ENCODE data around the gene RPS5. TPM values are rescaled to one million over a fixed set of nuclear protein-coding genes. Genes with fewer than 3 reads are reported as not detected.
"Not testable (repeated sequence)": the region's sequence is repeated elsewhere in the genome, so short reads cannot be mapped to it uniquely, and the experiment has no call there.

The RPS5 gene
- total RNA-seq, 1 donor from 2014 or later, result 673 TPM

GRCh38 chr19:58400916-58401839 lies 14.1 kb downstream of the RPS5 start:
- DNase-seq (ENCODE audit: low spot score), result peak; percentile 100

- no peak for DNase-seq (ENCODE audit: low spot score)
Measured at GRCh38 chr19:58401840-58402421, 14.9 kb downstream of the RPS5 start.

DNA sequence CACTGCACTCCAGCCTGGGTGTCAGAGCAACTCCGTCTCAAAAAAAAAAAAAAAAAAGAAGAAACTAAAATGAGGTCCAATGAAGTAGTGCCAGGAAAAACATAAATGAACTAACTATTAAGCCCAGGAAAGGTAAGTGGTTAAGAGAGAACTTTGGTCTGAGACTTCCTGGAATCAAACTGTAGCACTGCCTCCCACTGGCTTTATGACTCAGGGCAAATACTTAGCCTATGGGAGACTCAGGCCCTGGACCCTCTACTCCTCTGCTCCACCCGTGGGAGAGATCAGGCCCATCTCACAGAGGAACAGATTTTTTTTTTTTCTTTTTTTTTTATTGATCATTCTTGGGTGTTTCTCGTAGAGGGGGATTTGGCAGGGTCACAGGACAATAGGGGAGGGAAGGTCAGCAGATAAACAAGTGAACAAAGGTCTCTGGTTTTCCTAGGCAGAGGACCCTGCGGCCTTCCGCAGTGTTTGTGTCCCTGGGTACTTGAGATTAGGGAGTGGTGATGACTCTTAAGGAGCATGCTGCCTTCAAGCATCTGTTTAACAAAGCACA lies 16.9 kb downstream of the RPS5 start:
- DNase-seq (ENCODE audit: low spot score), result not testable (repeated sequence)

DNA sequence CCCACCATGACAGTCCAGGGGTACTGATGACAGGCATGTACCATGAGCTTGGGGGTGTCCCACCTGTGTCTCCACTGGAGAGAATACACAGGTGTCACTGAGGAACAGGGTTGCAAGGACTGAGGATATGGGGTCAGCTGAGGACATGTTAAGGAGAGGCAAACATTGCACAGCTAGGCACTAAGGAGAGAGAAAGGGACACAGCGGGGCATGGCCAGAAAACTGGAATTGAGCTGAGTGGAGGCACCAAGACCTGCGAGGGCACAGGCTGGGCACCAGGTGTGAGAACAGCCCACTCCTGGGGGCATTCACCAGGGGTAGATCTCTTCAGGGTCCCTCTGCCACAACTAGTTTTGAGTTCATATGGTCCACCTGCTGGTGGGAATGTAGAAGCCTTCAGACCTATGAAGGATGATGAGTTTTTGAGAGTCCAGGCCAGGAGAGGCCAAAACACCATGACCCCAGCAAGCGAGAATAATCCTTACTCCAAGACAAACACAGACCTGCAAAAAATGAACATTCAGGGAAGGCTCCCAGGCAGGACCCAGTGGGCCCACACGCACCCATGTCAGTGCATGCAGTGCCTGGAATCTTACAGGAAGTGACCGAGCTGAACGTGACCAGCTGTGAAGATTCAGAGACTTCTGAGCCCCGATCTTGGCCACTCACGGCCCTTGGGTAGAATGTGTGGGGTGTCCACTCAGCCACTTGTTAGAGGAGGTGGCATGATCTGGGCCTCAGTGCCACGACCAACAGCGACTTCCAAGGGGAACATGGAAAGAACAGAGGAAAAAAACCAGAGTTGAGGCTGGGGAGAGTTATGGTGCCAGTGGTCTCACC lies 20.0 kb downstream of the RPS5 start:
- no peak for DNase-seq (ENCODE audit: low spot score)

DNA sequence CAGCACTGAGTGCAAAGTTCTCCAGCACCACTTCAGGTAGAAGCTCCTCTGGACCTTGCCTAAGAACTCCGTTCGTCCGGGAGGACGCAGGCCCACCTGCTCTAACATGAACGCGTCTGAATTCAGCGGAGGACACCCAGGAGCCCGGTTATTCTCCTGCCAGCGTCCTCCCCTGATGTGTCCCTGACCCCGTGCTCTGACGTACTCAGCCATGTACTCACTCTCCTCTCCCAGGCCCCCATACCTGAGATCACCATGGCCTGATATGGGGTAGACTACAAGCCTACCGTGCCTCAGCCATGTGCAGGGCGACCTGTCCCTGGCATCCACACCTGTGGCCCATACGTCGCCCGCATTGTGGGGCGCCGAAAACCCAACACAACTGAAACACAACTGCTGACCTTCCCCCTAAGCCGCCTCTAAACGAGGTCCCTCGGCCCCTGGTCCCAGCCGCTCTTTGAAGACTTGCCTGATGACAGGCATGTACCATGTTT lies 20.6 kb downstream of the RPS5 start:
- DNase-seq (ENCODE audit: low spot score), result no peak

DNA sequence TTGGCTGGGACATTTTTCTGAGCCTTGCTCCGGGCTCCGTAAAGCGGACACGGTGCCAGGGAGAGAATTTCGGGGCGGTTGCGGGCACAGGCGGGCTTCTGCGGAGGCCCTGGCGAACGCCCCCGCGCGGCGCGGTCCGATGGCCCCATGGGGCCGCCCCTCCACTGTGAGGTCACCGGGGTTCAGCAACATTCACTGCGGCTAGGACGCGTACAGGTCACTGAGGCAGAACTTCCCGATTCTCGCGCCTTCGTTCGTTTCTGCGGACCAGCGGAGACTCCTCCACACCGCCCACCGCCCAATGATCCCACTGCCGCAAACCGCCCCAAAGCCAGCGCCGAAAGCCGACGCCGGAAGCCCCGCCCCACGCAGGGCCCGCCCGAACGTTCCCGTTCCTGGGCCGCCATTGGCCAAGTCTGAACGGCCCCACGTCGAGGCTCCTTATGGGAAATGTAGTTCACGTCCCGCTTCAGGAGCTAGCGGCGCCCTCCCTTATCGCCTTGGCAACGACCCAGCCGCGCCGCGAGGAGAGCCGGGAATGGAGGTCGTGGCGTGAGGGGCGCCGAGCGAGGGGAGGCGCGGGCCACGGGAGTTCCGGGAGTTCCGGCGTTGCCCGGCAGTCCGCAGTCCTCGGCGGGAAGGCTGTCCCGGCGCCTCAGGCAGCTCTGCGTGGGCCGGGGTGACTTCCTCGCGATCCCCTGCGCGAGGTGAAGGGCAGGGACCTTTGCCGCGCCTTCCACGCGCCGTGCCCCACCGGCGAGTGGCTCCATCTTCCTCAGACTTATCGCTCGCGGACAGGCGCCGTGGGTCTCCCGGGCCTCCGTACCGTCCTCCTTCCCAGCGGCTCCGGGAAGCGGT lies 21.3 kb downstream of the RPS5 start, which contains the start of gene ZNF584:
Gene ZNF584 (plus strand): TSS at position 498 of the 858 bp plus-strand sequence. CDS start 499 bp downstream, outside the sequence.
- DNase-seq (ENCODE audit: low spot score), result peak; percentile 98

DNA sequence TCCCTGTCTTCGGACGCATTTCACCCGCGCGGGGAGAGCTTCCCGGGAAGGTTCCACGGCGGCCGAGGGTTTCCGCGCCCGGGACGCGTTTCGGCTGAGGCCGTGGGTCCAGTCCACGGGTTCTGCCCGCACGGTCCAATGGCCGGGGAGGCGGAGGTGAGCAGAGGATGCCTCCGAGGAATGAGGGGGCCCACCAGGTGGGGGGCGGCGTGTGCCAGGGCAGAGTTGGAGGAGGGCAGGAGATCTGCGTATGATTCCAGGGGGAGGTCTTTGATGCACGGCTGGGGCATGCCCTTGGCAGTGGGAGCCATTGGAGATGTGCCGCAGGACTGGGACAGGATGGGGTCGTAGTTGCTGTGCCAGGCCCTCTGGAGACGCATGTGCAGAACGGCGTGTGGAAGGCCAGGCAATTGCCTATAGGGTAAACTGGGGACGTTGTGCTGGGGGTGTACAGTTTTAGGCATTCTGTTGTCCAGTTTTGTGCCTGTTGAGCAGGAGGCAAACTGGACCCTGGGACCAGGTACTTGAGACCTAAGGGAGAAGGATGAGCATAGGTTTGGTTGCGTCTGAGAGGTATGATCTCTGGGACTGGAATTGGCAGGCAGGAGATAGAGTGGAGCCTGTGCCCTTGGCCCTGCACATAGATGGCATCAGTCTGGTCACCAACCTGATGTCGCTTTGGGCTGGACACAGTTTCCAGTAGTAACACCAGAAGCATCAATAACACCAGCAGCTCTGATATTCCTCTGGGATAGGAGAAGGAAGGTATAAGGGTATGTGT lies 22.1 kb downstream of the RPS5 start:
- no peak for DNase-seq (ENCODE audit: low spot score)

DNA sequence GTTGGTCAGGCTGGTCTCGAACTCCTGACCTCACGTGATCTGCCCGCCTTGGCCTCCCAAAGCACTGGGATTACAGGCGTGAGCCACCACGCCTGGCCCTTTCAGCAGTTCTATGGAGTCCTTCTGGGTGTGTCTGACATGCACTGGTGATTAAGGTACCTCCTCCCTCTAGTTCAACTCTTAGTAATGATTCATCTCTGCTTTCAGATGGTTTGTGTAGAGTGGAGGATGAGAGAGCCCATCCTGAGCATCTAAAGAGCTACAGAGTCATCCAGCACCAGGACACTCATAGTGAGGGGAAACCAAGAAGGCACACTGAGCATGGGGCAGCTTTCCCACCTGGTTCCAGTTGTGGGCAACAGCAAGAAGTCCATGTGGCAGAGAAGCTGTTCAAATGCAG lies 29.5 kb downstream of the RPS5 start:
- no peak for DNase-seq (ENCODE audit: low spot score)

DNA sequence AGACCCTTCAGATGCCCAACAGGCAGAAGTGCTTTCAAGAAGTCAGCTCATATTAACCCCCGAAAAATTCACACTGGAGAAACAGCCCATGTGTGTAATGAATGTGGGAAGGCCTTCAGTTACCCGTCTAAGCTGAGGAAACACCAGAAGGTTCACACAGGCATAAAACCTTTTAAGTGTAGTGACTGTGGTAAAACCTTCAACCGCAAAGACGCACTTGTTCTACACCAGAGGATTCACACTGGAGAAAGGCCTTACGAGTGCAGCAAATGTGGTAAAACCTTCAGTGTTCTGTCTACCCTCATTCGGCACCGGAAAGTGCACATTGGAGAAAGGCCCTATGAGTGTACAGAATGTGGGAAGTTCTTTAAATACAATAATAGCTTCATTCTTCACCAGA lies 30.0 kb downstream of the RPS5 start:
- DNase-seq (ENCODE audit: low spot score), result no peak

DNA sequence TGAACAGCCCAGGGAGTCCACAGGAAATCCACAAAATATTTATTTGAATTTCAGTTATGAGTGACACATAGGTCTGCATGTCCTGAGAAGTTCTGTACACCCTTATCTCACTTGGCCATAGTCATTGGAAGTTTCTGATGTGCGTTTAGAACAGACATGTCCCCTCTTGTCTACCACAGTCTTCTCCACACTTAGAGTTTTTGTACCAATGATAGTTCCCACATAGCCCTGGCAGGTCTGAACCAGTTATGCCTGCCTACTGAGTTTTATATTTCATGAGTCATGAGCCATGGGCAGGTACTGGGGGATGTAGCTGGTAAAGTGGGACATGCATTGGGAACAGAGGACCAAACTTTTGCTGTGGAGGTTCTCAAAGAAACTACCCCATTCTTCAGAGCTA lies 41.5 kb downstream of the RPS5 start:
- DNase-seq (ENCODE audit: low spot score), result no peak

DNA sequence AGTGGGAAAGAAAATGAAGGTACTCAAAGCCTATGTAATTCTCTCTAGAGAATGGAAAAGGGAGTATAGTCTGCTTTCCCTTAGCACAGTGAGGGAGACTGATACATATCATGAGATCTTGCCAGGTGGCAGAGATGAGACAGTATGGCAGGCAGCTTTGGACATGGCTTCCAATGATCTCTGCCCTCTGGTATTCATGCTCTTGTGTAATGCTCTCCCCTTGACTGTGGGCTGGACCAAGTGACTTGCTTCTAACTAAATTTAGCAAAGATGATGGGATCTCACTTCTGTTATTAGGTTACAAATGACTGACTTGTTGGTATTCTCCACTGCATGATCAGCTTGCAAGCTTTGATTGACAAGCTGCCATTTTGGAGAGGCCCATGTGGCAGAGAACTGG lies 42.7 kb downstream of the RPS5 start:
- DNase-seq (ENCODE audit: low spot score), result no peak

DNA sequence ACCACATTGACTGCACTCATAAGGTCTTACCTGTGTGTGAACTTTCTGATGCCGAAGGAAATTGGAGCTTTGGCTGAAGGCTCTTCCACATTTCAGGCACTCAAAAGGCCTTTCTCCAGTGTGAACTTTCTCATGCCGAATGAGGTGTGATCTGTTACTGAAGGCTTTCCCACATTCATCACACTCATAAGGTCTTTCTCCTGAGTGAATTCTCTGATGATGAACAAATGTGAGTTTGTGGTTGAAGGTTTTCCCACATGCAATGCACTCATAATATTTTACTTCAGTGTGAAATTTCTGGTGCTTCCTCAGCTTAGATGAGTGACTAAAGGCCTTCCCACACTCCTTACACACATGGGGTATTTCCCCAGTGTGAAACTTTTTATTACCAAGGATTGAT lies 47.1 kb downstream of the RPS5 start:
- DNase-seq (ENCODE audit: low spot score), result no peak

- peak; percentile 96 for DNase-seq (ENCODE audit: low spot score)
Measured at GRCh38 chr19:58439576-58440554, 52.8 kb downstream of the RPS5 start, which contains the start of gene ZNF132. Gene ZNF132 (minus strand): TSS chr19:58440153. CDS start chr19:58439821, 332 bp downstream.

- no peak for DNase-seq (ENCODE audit: low spot score)
Measured at GRCh38 chr19:58440556-58440955, 53.5 kb downstream of the RPS5 start.

GRCh38 chr19:58442986-58443385 lies 55.9 kb downstream of the RPS5 start:
- not testable (repeated sequence) for DNase-seq (ENCODE audit: low spot score)

Measured in mesenteric fat pad (tissue), 1 donor.